Measurements from ENCODE around the gene HTRA3. TPM values are rescaled to one million over a fixed set of nuclear protein-coding genes. Genes with fewer than 3 reads are reported as not detected.

The HTRA3 gene
- total RNA-seq, 1 donor from 2014 or later = 35.2 TPM

DNA sequence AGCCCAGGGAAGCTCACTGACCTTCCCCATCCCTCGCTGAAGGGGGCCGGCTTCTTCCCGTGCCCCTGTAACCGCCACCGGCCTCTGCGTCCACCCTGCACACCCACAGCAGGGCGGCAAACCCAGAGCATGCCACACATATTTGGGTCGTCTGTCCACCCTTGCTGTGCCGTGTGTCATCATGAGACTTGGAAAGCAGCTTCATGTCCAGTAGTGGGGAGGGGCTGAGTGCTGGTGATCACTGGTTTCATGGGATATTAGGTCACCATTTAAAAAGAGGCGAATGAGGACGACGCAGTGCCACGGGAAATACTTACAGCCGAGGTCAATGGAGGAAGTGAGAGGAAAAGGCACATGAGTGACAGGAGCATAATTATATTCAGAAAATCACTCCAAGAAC is 74.8 kb downstream of the HTRA3 start:
- Histone ChIP-seq H4K20me1 (ENCODE audit: insufficient read depth, low read length) (no peaks in the 10 kb centered on the region), H3K9ac (ENCODE audit: low read length) (no peak overlapping the region), H3K79me2 (ENCODE audit: insufficient read depth, low read length) (no peaks in the 10 kb centered on the region), H3K4me3 (ENCODE audit: insufficient read depth, low read depth, low read length) (no peak overlapping the region), H3K9me3 (ENCODE audit: insufficient read depth, low read depth, low read length) (no peaks in the 10 kb centered on the region), H3K36me3 (ENCODE audit: insufficient read depth, low read length) (no peaks in the 10 kb centered on the region), H2AFZ (ENCODE audit: low read depth, low read length) (no peak overlapping the region), H3K27me3 (ENCODE audit: insufficient read depth, low read length) (peaks cover 15% of the 10 kb centered on the region), H3K4me1 (ENCODE audit: insufficient read depth, low read length) (no peaks in the 10 kb centered on the region), H3K4me2 (ENCODE audit: low read length) (no peak overlapping the region), H3K27ac (ENCODE audit: low read depth, low read length) (no peak overlapping the region)
- Mint-ChIP-seq H3K4me3 (ENCODE audit: unreplicated experiment) (no peak overlapping the region), H3K4me1 (ENCODE audit: low read depth, unreplicated experiment) (no peaks in the 10 kb centered on the region), H3K9me3 (ENCODE audit: unreplicated experiment) (peaks cover 4% of the 10 kb centered on the region), H3K27me3 (ENCODE audit: low read depth, unreplicated experiment) (peaks cover 22% of the 10 kb centered on the region), H3K27ac (ENCODE audit: unreplicated experiment) (no peak overlapping the region), H3K36me3 (ENCODE audit: low read depth, unreplicated experiment) (peaks cover 4% of the 10 kb centered on the region)
- TF ChIP-seq, protein P1, sequence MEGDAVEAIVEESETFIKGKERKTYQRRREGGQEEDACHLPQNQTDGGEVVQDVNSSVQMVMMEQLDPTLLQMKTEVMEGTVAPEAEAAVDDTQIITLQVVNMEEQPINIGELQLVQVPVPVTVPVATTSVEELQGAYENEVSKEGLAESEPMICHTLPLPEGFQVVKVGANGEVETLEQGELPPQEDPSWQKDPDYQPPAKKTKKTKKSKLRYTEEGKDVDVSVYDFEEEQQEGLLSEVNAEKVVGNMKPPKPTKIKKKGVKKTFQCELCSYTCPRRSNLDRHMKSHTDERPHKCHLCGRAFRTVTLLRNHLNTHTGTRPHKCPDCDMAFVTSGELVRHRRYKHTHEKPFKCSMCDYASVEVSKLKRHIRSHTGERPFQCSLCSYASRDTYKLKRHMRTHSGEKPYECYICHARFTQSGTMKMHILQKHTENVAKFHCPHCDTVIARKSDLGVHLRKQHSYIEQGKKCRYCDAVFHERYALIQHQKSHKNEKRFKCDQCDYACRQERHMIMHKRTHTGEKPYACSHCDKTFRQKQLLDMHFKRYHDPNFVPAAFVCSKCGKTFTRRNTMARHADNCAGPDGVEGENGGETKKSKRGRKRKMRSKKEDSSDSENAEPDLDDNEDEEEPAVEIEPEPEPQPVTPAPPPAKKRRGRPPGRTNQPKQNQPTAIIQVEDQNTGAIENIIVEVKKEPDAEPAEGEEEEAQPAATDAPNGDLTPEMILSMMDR (IDR thresholded peaks at IDR 0.05; ENCODE audit: insufficient read depth, low read depth, low read length) = no peak
- TF ChIP-seq EZH2 (IDR thresholded peaks at IDR 0.05; ENCODE audit: insufficient read depth, low read length) = no peak
- FAIRE-seq (no peak), DNase-seq (ENCODE audit: low read depth) (no peak)

DNA sequence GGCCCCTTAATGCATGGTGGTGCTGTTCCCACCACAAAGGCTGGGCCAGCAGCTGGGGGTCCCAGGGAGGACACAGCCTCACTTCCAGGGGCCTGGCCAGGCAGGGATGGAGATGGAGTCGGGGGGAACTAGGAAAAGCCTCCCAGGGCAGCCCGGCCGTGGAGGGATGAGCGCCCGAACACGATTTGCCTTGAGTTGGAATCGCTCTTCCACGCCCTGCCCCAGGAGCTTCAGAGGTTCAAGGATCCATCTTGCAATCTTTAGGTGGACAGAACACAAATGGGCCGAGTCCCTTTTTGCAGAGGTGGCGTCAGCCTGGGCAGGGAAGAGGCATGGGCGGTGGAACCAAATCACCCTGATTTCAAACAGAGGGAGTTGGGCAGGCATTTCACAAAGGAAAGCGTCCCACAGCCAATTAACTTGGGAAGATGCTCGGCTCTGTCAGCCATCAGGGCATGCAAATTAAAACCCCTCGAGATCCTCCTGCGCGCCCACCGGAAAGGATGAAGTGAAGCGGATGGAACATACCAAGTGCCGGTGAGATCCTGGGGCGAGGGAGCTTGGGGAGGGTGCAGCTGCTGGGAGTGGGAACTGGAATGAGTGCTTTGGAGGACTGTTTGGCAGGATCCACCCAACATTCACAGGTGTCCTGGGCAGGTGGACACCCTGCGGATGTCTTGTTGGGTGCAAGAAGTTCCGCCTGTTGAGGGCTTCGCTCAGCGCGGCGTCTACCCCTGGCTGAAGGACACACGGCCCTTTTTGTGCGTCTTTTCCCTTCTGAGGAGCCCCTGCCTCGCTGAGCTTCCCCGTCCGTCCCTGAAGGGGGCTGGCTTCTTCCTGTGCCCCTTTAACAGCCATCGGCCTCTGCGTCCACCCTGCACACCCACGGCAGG is 75.7 kb downstream of the HTRA3 start:
- H3K4me2 ChIP-seq (ENCODE audit: low read length) = no peak overlapping the region
- H3K4me3 ChIP-seq (ENCODE audit: insufficient read depth, low read depth, low read length) = no peak overlapping the region
- no peak overlapping the region for H3K27ac ChIP-seq (ENCODE audit: low read depth, low read length)
- no peak overlapping the region for H3K9ac ChIP-seq (ENCODE audit: low read length)
- H3K27me3 ChIP-seq (ENCODE audit: insufficient read depth, low read length) = peaks cover 15% of the 10 kb centered on the region
- H3K9me3 ChIP-seq (ENCODE audit: insufficient read depth, low read depth, low read length) = no peaks in the 10 kb centered on the region
- no peaks in the 10 kb centered on the region for H3K79me2 ChIP-seq (ENCODE audit: insufficient read depth, low read length)
- no peak overlapping the region for H2AFZ ChIP-seq (ENCODE audit: low read depth, low read length)
- Mint-ChIP-seq H3K9me3 (ENCODE audit: unreplicated experiment) (peaks cover 4% of the 10 kb centered on the region), H3K27me3 (ENCODE audit: low read depth, unreplicated experiment) (peaks cover 22% of the 10 kb centered on the region), H3K27ac (ENCODE audit: unreplicated experiment) (no peak overlapping the region), H3K4me3 (ENCODE audit: unreplicated experiment) (no peak overlapping the region), H3K4me1 (ENCODE audit: low read depth, unreplicated experiment) (no peaks in the 10 kb centered on the region), H3K36me3 (ENCODE audit: low read depth, unreplicated experiment) (peaks cover 4% of the 10 kb centered on the region)
- no peaks in the 10 kb centered on the region for H3K36me3 ChIP-seq (ENCODE audit: insufficient read depth, low read length)
- DNase-seq (ENCODE audit: low read depth) (no peak), FAIRE-seq (no peak)
- TF ChIP-seq EZH2 (IDR thresholded peaks at IDR 0.05; ENCODE audit: insufficient read depth, low read length) = no peak
- TF ChIP-seq, protein P1 (IDR thresholded peaks at IDR 0.05; ENCODE audit: insufficient read depth, low read depth, low read length) = no peak
- no peaks in the 10 kb centered on the region for H4K20me1 ChIP-seq (ENCODE audit: insufficient read depth, low read length)
- no peaks in the 10 kb centered on the region for H3K4me1 ChIP-seq (ENCODE audit: insufficient read depth, low read length)

All from astrocyte (in vitro differentiated cells and primary cell).